Fibroblast of peridontal ligament (primary cell): Measurements from ENCODE around the gene IFNGR2.
"Not testable (repeated sequence)": the region's sequence is repeated elsewhere in the genome, so short reads cannot be mapped to it uniquely, and the experiment has no call there.

Experiments
- DNase-seq: peaks from one replicate; pipeline ENCODE4 v3.0.0-alpha.2; 2010; ENCODE audit errors: extremely low read depth

The IFNGR2 gene

DNA sequence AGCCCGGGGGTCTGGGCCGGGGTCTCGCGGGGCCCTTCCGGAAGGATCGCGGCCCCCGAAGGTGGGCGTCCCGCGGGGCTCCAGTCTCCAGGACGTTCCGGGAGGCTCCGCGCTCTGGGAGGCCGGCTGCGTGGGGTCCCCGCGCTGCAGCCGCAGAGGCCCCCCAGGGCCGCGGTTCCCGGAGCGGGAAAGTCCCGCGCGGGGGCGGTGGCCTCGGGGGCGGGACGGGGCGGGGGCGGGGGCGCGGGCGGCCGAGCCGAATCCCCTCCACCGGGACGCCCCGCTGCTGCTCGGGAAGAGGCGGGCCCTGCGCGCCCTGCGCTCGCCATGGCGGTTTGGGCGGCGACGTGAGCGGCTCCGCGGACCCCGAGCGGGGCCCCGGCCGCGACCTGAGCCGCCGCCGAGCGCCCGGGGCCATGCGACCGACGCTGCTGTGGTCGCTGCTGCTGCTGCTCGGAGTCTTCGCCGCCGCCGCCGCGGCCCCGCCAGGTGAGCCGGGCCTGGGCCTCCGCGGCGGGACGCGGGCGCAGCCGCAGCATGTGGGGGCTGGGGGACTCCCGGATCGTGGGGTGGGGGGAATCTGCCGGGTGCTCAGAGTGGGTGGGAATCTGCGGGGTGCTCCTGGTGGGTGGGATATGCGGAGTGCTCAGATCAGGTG is at the start of gene IFNGR2:
TSS of gene IFNGR2 (plus strand) at position 286 of the 658 bp plus-strand sequence. CDS start at position 417, 131 bp downstream.
- DNase-seq = no peak

GRCh38 chr21:33355355-33355754 is 47.9 kb upstream of the IFNGR2 start:
- DNase-seq = peak; percentile 16

DNA sequence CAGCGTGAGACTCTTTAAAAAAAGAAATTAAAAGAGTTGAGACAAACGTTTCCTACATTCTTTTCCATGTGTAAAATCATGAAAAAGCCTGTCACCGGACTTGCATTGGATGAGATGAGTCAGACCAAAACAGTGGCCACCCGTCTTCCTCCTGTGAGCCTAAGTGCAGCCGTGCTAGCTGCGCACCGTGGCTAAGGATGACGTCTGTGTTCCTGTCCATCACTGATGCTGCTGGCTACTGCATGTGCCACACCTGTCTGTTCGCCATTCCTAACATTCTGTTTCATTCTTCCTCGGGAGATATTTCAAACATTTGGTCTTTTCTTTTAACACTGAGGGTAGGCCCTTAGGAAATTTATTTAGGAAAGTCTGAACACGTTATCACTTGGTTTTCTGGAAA is 47.2 kb upstream of the IFNGR2 start:
- no peak for DNase-seq

DNA sequence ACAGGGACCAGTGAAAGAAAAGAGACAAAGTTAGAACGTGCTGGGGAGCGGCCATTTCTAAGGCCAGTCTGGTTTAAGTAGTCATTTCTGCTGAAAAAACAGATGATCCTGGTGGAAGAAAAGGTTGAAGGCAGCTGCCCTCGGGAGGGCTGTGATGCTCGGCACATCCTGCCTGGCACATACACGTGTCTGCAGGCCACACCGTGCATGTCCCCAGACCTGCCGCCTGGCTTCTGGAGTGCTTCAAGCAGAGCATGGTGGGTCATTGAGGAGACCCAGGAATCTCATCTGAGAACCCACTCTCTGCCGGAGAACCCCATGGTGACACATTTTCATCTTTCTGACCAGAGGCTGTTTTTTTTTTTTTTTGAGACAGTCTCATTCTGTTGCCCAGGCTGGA is 46.0 kb upstream of the IFNGR2 start:
- no peak for DNase-seq

- DNase-seq = no peak
Observed at GRCh38 chr21:33359446-33359845, 43.8 kb upstream of the IFNGR2 start.

DNA sequence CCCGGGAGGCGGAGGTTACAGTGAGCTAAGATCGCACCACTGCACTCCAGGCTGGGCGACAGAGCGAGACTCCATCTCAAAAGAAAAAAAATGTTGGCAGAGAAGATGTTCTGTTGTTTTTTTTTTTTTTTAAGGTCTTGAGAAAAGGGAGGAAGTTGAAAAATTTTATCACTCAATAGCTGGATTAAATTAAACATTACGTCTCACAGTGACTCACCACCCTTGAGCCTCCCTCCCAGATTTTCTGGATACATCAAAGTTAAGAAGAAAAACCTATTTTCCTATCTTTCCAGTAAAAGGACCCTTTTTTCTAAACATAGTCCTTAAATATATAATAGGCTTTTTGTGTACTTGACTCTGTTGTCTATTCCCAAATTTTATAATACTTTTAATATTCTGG is 42.9 kb upstream of the IFNGR2 start:
- peak; percentile 57 for DNase-seq

GRCh38 chr21:33360881-33361602 is 42.2 kb upstream of the IFNGR2 start:
- DNase-seq = peak; percentile 76

DNA sequence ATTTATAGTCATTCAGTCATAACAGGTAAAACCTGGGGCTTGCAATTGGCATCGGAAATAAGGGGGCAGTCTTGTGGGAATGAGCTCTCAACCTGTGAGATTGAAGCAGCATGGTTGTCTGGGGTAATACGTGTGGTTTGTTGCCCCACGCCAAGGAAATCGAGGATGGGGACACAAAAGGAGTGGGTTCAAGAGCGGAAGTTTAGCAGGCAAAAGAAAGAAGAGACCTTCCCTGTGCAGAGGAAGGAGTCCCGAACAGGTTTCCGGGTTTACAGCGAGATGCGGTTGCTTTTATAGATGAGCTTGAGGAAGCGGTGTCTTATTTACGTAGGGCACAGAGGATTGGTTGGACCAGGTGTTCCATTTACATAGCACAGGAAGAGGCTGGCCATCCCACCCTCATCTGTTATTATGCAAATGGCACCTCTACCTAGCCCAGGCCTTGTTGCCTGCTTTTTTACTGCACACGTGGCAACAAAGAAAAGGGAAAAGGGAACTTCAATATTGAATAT is 41.1 kb upstream of the IFNGR2 start:
- no peak for DNase-seq

GRCh38 chr21:33363911-33364609 is 39.2 kb upstream of the IFNGR2 start:
- not testable (repeated sequence) for DNase-seq

GRCh38 chr21:33364830-33365229 is 38.4 kb upstream of the IFNGR2 start:
- DNase-seq = no peak

DNA sequence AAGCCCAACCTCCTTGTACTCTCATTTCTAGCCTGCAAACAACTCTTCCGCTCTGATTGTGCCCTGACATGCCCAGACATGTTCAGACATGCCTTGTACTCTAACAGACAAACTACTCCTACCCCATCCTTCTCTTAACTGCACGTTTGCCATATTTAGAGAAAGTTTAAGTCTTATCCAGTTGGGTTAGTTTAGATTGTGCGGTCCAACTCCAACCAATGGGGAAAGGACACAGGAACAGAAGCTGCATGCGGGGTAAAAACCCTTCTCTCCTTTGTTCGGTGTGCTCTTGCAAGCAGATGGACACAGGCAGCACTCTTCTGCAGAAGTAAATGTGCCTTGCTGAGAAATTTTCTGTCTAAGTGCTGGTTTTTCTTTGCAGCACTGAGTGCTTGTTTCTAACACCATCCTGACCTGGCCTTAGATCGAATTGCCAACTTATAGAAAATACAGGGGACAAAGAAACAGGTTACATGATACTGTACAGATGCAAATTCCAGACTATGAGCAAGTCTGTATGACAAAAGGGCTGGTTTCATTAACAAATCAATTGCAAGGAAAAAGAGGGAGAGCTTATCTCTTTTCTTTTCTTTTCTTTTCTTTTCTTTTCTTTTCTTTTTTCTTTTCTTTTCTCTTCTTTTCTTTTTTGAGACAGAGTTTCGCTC is 35.8 kb upstream of the IFNGR2 start:
- no peak for DNase-seq

GRCh38 chr21:33368124-33368523 is 35.1 kb upstream of the IFNGR2 start:
- DNase-seq = no peak

- no peak for DNase-seq
Observed at GRCh38 chr21:33368576-33368975, 34.6 kb upstream of the IFNGR2 start.

- no peak for DNase-seq
Observed at GRCh38 chr21:33369586-33369985, 33.6 kb upstream of the IFNGR2 start.

- no peak for DNase-seq
Observed at GRCh38 chr21:33370305-33370704, 32.9 kb upstream of the IFNGR2 start.

GRCh38 chr21:33371366-33371765 is 31.8 kb upstream of the IFNGR2 start:
- no peak for DNase-seq

DNA sequence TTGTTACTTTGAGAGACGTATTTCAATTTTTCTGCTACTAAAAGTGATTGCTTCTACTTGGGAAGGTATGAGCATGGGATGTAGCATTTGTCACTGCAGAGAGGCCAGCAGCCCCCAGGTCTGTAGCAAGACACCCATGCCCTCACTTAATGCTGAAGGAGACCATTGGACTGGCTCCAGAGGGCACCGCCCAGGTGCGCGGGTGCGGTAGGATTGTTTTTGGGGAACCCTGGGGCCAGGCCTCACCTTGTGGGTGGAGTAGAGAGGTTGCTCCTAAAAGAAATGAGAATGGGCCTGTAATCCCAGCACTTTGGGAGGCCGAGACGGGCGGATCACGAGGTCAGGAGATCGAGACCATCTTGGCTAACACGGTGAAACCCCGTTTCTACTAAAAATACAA is 30.6 kb upstream of the IFNGR2 start:
- no peak for DNase-seq

- no peak for DNase-seq
Observed at GRCh38 chr21:33373451-33373850, 29.8 kb upstream of the IFNGR2 start.

- DNase-seq = no peak
Observed at GRCh38 chr21:33374080-33374449, 29.1 kb upstream of the IFNGR2 start.

- peak; percentile 64 for DNase-seq
Observed at GRCh38 chr21:33374450-33375096, 28.6 kb upstream of the IFNGR2 start.

DNA sequence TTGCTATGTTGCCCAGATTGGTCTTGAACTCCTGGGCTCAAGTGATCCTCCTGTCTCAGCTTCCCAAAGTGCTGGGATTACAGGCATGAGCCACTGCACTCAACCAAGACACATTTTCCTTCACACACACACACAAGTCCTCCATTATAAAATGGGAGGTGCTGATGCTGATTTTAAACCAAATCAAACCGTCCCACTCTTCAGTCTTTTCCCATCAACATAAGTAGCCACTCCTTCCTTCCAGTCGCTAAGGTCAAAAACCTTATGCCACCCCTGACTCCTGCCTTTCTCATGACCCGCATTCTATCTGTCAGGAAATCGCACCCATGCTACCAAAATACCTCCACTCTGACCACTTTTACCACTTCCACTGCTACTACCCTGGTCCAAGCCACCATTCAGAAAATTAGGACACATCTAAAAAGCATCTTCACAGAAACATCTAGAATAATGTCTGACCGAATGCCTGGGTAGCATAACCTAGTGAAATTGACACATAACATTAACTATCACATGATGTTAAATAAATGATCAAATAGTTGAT is 28.0 kb upstream of the IFNGR2 start:
- no peak for DNase-seq
